HG03521 (cell line): Measurements from ENCODE around the gene ERMARD.

Experiments used
- ATAC-seq: cut with Tn5 transposase; IDR thresholded peaks from one replicate; pipeline ENCODE4 v1.9.1; 2021; ENCODE audit warnings: mild to moderate bottlenecking, moderate library complexity; ENCODE audit not compliant: unreplicated experiment

Gene ERMARD

DNA sequence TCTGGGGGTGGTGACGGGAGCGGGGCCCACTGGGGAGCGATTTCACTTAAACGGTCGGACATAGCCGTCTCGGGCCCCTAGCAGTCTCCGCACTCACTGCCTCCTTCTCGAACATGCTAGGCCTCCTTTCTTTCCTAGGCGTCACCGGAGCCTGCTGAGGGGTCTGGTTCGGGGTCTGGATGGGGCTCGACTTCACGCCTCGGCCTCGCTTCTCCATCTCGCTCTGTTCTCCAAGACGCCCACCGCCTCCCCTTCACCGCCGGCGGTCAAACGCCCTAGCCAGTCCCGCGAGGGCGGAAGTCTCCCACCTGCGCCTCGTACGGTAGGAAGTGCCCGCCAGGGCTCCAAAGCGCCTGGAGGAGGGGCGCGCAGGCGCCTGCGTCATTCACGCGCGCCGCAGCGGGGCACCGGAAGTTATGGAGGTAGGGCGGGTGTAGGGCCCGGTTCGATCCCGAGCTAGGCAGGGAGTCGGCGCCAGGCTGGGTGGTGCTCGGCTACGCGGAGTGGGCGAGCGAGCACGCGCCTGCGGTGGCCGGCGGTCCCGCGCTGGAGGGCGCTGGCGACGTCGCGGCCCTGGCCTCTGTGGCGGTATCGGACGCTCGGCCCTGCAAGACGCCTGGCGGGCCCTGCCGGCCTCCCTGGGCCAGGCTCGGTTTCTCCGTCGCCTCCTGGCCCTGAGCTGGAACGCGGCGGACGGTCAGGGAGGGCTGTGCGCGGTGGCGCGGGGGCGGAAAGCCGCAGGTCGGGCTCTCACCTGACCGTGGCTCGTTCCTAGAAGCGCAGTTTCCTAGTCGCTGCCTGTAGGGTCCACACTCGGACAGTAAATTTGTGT lies at the start of gene ERMARD, which contains the start of gene DYNLT2:
Gene ERMARD (plus strand): TSS at position 381 of the 832 bp plus-strand sequence. CDS start 36 bp downstream, at position 417.
Gene DYNLT2 (minus strand): TSS at position 331 of the 832 bp plus-strand sequence. CDS start 114 bp downstream, at position 217.
- peak; percentile 92 for ATAC-seq

- peak; percentile 94 for ATAC-seq
Observed at GRCh38 chr6:169701954-169702839, 49.2 kb upstream of the ERMARD start, which contains the start of the genes C6orf120 and WDR27. Gene C6orf120, plus strand, starts transcription at chr6:169702126. Its CDS starts 334 bp downstream, at chr6:169702460. Gene WDR27, minus strand, starts transcription at chr6:169702029. Its CDS starts 13,024 bp downstream, at chr6:169689005.

DNA sequence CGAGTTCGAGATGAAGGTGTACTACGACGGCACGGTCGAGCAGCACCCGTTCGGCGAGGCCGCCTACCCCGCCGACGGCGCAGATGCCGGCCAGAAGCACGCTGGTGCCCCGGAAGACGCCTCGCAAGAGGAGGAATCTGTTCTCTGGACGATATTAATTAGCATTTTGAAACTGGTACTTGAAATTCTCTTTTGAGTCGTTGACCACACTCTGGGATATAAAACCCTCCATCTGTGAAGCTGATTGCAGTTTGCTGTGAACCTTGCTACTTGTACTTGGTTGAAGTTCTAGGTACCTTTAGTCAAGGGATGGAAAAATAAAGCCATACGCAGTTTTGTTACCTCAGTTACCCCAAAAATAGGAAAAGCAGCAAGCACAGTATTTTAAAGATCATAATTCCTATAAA lies 48.6 kb upstream of the ERMARD start:
- peak; percentile 12 for ATAC-seq

DNA sequence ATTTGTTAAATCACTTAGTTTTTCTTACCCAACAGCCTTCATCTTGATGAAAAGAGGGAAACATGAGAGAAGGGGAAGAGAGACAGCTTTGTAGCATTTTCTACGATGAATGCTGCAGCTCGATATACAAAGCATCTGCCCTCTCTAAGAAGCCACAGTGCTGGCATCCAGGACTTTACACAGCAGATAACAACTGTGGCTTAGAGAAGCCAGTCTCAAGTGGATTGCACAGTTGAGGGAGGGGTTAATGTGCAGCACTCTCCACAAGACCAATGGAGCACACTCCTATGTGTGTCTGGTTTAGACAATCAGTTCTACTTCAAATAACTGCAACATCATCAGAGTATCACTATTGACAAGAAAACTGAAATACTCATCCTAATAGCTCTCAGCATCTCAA lies 43.6 kb upstream of the ERMARD start:
- ATAC-seq: no peak

DNA sequence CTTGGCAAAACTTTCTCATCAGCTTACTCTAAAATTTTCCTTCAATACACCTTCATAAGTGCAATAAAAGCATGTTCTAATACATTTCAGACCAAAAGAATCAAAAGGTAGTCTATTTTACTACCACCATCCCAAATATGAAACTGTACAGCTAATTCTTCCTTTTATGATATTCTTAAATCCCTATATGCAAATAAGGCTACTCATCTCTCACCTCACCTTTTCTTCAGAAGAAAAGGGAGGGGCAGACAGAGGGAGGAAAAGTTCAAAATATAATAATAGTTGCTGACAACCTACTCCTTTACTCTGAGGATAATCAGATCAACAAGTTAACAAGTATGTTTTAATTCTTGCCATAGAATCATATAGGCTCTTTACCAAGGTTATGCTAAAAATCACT lies 42.1 kb upstream of the ERMARD start:
- no peak for ATAC-seq

DNA sequence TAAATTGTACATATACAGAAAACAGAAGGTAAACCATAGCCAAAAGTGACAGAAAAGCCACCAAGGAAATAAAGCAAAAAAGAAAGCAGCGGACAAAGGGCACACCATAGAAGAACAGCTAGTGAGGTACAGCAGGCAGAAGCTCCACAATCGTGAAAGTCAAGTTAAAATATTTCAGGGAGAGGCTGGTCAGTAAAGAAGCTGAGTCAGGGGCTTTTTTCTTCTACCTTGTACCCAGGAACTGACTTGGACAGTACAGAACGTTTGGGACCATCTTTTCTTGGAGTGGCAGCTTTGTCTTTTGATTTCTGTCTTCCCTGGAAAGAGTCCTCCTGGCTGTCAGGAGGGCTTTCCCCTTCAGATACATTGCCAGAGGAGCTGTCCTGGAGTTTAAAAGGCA lies 41.4 kb upstream of the ERMARD start:
- no peak for ATAC-seq

- ATAC-seq: no peak
Observed at GRCh38 chr6:169714178-169714577, 37.2 kb upstream of the ERMARD start.

- ATAC-seq: no peak
Observed at GRCh38 chr6:169714595-169714994, 36.8 kb upstream of the ERMARD start.

DNA sequence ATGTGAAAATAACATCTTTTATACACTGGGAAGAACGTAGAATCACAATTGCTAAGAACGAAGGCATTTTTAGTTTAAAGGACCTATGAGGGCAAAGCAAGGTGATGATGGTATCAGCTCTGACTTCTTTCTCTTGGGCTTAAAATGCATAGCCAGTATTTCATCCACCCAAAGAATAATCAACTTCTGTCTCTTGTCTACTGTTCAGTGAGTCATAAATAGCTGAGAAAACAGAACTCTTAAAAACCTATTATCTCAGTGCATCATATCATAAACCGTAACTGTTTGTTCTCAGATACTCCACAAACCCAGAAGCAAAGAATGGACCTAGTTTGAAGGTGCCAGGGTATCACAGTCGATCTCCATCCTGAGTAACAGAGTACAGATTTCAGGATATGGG lies 32.3 kb upstream of the ERMARD start:
- no peak for ATAC-seq

DNA sequence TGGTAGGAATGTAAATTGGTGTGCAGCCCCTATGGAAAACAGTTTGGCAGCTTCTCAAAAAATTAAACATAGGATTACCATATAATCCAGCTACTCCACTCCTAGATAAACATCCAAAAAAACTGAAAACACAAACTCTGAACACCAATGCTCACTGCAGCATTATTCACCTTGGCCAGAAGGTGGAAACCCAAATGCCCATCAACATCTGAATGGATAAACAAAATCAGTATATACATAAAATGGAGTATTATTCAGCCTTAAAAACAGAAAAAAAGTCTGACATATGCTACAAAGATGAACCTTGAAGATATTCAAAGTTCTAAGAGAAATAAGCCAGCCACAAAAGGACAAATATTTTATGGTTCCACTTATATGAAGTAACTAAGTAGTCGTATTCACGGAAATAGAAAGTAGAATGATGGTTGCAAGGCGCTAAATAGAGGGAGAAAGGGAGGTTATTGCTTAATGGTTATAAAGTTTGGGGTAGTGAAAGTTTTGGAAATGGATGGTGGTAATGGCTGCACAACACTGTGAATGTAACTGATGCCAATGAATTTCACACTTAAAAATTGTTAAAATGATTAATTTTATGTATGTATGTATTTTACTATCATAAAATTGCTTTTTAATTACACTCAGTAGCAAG lies 31.1 kb upstream of the ERMARD start:
- ATAC-seq: no peak

DNA sequence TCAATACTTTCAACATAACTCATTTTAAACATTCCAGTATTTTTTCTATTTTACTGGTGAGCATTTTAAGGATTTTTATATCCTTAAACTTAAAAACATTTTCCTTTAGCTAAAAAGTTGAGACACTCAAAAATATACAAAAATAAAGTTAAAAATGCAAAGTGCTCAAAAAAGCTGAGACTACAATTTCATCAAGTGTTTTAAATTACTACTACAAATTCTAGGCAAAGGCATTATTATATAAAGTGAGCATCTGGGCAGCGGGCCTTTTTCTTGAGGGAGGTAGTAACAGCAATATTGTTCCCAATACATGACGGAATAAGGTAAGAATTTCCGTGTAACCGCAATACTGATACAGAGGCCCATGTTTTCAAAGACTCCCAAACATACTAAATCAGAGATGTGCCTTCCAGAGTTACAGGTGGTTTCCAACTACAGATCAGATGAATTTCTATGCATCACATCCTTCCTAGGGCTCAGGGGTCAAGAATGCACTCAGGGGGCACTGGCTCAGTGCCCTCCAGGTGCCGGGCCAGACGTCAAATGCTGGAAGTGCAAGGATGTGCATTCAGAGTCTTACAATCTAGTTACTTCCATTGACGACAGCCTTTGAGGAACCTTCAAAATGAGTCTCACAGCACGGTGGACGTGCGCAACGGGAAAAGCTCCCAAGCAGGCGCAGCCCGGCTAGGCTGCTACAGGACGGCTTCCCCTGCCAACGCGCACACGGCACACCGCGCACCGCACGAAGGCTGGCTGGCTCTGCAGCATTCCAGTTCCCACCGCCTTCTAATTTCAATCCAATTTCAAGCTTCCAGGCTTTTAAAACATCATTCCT lies 28.8 kb upstream of the ERMARD start:
- ATAC-seq: no peak

DNA sequence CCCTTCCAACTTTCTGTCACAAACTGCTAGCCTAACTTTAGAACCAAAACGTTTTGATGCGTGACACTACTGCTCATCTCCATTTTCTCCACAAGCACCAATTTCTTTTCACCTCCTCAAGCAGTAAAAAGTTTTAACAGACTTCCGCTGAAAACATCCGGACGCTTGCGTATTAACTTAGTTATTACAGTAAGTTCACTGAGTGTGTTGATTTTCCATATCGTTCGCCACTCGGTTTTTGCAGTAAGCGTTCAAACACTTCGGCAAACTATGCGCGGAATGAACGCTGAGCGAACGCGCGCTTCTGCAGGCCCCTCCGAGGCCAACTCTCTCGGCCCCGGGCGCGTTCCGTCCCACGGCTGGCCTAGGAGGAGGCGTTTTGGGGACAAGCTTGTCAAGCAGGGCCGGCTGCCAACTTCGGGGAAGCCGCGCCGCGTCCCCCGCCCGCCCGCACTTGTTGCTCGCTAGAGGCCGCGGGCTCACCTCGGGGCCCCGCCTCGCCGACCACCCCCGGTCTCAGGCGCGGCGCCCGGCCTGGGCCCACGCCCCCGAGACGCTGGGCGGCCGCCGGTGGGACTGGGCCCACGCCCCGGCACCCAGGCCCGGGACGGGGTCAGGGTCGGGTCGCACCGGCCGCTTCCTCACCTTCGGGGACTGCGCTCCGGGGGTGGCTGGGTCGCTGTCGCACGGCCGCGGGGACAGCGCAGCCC lies 28.1 kb upstream of the ERMARD start:
- peak; percentile 38 for ATAC-seq

GRCh38 chr6:169723991-169724493 lies 27.4 kb upstream of the ERMARD start:
- peak; percentile 42 for ATAC-seq

DNA sequence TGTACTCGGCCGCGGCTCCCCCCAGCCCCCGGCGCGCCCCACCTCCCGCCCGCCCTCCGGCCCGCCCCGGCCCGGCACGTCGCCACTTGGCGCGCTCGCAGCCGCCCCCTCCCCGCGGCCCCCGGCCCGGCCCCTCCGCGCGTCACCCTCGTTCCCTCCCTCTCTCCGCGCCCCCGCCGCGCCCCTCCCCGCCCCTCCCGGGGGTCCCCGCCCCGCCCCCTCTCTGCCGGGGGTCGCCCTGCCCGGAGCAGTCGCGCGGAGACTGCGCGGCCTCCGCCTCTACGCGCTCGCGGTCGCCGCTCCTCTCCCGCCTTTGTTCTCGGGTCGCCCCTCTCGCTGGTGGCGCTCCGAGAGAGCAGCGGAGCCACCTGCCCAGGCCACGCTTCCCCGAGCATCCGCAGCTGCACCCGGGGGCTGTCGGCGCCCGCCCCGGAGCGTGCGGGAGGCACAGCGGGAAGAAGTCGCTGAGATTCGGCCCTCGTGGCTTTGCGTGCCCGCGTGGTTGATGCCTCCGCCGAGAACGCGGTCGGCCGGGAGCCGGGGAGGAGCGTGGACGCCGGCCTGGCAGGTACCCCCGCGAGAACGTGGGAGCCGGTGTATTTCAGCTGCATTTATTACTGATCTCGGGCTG lies 26.8 kb upstream of the ERMARD start, which contains the start of gene PHF10:
Gene PHF10 (minus strand): TSS at position 7 of the 631 bp plus-strand sequence. CDS start 569 bp downstream, outside the sequence.
- ATAC-seq: peak; percentile 34

DNA sequence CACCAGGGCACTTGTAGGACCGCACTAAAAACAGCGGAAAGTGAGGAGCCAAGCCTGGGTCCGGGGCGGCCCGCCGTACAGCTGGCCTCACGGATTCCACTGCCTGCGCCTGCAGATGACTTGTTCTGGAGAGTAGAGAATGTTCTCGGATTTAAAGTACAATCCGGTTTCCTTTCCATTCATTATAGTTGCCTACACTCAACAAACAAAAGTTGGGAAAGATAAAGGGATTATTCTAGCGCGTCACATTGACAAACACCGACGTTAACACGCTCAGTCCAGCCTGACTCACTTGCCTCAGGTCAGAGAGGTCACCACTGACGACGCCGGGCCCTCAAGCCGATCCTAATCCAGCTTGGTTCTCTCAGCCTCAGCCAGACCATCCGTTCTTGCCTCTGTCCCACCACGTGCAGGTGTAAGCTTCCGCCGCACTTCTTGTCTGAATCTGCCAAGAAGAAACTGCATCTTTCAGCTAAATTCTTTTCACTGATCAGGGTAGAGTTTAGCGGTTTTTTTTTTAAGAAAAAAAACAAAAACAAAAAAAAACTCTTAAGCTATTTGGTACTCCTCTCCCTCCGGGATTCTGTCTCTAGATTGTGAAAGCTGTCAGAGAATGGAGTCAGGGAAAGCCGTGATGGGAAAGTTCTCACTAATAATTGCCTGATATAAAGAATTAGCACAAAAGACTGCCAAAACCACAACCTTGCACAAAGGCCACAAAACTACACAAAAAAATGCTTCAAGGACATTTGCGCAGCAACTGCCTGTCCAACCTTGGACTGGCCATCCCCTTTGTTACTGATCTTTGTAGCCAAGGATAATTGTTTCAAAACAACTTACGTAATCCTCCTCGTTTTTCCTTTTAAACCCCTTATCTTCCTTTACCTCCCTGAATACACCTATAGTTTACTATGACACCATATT lies 26.0 kb upstream of the ERMARD start:
- ATAC-seq: no peak

- no peak for ATAC-seq
Observed at GRCh38 chr6:169726049-169726400, 25.4 kb upstream of the ERMARD start.

DNA sequence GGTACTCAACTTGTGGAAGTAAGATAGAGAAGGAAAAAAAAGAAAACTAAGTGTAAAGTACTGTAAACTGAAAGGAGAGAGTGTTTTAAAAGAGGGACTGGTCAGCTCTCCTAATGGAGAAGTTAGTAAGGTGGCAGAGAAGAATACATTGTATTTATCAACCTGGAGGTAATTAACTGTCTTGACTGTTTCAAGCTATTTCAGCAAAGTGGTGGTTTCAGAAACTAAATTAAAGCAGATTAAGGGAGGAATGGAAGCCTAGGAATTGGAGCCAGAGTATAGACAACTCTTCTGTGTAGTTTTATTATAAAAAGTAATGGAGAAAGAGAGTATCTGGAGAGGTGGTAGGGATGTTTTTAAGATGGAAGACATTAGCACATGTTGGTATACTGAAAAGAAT lies 24.5 kb upstream of the ERMARD start:
- no peak for ATAC-seq

DNA sequence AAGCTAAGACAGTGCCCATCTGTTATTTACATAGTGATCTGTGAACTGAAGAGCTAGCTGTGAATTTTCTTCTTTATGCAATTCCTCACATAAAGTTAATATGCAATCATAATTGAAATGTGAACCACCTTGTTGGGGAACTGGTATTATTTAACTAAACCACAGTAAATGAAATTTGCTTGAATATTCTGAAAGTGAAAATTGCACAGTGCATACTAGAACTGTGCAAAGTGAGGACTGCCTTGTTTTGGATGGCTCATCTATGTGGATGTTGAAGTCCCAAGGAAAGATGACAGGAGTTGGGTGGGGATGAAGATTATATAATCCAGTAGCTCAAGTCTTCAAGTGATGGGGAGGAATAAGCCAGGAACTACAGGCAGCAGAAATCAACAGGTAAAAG lies 21.5 kb upstream of the ERMARD start:
- ATAC-seq: no peak
